ENCODE measurements around the gene GPC4. TPM values are rescaled to one million over a fixed set of nuclear protein-coding genes. Genes with fewer than 3 reads are reported as not detected.

The GPC4 gene
- total RNA-seq, 1 experiment from 2014 or later, result not detected

DNA sequence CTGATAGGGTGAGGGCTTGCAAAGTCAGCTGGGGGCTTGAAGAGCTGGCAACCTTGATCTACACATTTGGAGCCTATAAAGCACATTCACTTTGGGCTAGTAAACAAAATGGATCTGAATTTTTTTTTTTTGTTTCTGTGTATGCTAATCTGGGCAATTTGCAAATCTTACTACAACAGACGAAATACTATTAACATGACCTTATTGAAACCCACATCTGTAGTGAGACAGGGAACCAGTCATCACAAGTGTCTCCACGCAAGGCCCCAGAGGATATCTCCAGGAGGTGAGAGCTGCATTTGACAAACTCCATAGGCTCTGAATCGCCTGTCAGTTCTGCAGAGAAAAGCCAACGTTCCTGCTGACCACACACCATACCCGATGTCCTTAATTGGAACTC is 164.1 kb downstream of the GPC4 start:
- no peak overlapping the region for H3K4me2 ChIP-seq (ENCODE audit: low read depth, low read length, poor library complexity, severe bottlenecking)
- no peaks in the 10 kb centered on the region for H3K9me2 ChIP-seq (replicated peaks; ENCODE audit: insufficient read depth, low read length)
- no peaks in the 10 kb centered on the region for H3K27me3 ChIP-seq (ENCODE audit: low read length)
- no peaks in the 10 kb centered on the region for H3K4me1 ChIP-seq (ENCODE audit: low read length)
- H3K4me3 ChIP-seq (ENCODE audit: low read length), result no peak overlapping the region
- no peaks in the 10 kb centered on the region for H3K79me2 ChIP-seq (ENCODE audit: low read length)
- H3K36me3 ChIP-seq (ENCODE audit: insufficient read depth, low read length), result no peaks in the 10 kb centered on the region
- H4K20me1 ChIP-seq (ENCODE audit: insufficient read depth, low read depth, low read length), result no peaks in the 10 kb centered on the region
- H3K9ac ChIP-seq (ENCODE audit: low read length), result no peak overlapping the region
- no peak overlapping the region for H2AFZ ChIP-seq (ENCODE audit: low read length)
- no peak for DNase-seq
- no peak overlapping the region for H3K27ac ChIP-seq (ENCODE audit: low read length)
- H3K9me3 ChIP-seq (ENCODE audit: low read length), result peaks cover 7% of the 10 kb centered on the region; the same call in 1 of the 2 replicates

DNA sequence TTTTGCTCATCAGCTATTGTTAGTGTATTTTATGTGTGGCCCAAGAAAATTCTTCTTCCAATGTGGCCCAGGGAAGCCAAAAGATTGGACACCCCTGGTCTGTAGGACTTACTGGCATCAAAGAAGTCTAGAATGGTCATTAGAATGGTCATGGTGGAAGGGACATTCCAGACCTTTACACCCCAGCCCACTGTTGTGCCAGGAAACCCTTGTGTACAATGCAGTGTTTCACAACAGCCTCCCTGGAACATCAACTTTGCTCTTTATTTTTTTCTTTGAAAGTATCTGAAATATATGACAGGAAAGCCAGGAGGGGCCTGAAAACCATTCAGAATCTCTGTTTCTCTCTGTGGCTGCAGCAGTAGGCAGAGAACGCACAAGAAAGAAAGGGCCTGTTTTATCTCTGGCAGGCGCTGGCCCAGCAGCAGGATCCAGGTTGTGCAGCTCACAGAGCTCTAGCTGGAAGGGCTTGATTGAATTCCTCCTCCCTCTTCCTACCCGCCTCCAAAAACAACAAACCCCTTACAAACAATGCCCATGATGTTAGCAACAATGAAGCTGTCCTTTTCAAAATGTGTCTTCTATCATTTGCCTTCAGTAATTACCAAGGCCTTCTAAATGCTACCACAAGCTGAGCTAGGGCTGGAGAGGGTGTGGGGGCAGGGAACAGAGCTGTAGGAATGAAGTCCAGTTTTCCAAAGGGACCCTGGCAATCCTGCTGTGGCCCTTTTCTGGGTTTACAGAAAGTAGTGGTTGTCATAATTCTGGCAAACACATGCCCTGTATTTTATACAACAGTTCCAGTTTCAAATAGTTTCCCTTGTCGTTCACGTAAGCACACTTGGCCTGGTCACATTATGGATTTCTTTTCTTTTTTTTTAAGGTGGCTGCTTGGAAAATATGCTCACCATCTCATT is 164.8 kb downstream of the GPC4 start:
- Histone ChIP-seq H3K27me3 (ENCODE audit: low read length) (no peaks in the 10 kb centered on the region), H3K27ac (ENCODE audit: low read length) (no peak overlapping the region), H3K9me2 (replicated peaks; ENCODE audit: insufficient read depth, low read length) (no peaks in the 10 kb centered on the region), H3K79me2 (ENCODE audit: low read length) (no peaks in the 10 kb centered on the region), H3K36me3 (ENCODE audit: insufficient read depth, low read length) (no peaks in the 10 kb centered on the region), H4K20me1 (ENCODE audit: insufficient read depth, low read depth, low read length) (no peaks in the 10 kb centered on the region), H3K9me3 (ENCODE audit: low read length) (peaks cover 8% of the 10 kb centered on the region; the same call in 1 of the 2 replicates), H3K9ac (ENCODE audit: low read length) (no peak overlapping the region), H3K4me2 (ENCODE audit: low read depth, low read length, poor library complexity, severe bottlenecking) (no peak overlapping the region), H3K4me3 (ENCODE audit: low read length) (no peak overlapping the region), H3K4me1 (ENCODE audit: low read length) (no peaks in the 10 kb centered on the region), H2AFZ (ENCODE audit: low read length) (no peak overlapping the region)
- no peak for DNase-seq

Other genes starting within 250 kb of the GPC4 start
- not detected in 2 replicates for gene TFDP3, start 197.1 kb downstream of the GPC4 start, total RNA-seq (2014; rRNA removed; shearing (Covaris generic); ENCODE audit: low replicate concordance)